ENCODE results near the gene MNAT1.
"Not testable (repeated sequence)": the region's sequence is repeated elsewhere in the genome, so short reads cannot be mapped to it uniquely, and the experiment has no call there.

MNAT1 gene

DNA sequence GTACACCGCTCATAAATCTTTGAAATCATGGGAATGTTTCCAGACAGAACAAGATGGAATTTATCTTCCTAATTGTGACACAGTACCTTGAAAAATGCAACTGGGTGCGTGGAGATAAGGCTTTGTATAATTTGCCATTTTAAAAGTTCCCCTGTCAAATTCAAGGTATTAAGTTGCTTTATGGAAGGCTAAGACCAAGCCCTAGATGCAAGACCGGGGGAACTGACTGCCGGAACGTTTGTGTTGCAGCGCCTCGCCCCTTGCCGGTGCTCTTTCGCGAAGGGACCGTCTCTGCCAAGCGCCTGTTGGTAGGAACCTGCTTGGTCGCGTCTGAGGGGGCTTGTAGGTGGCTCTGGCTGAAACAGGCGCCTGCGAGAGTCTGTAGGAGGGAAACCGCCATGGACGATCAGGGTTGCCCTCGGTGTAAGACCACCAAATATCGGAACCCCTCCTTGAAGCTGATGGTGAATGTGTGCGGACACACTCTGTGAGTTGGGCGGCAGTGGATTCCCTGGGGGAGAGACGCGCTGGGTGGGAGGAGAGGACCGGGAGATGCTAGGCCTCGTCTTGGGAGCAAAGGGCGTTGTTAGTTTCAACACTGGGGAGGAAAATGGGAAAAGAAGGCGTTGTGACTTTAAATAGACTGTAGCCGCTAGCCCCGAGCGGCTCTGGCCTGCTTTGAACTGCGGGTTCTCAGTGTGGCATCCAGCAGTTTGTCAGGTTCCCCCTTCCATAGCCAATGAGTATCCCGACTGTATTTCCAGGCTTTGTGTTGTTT lies at the start of gene MNAT1:
MNAT1 (plus strand) TSS at position 297 of the 778 bp plus-strand sequence; CDS start at position 399, 102 bp downstream.
- peak within 1 kb of the TSS; percentile 70 for H3K4me3 ChIP-seq (ENCODE audit: low read depth, low read length)
- peak; percentile 71 for DNase-seq (ENCODE audit: low read depth)

- DNase-seq (ENCODE audit: low read depth) = no peak
- H3K4me3 ChIP-seq (ENCODE audit: low read depth, low read length) = no peak overlapping the region
Observed at GRCh38 chr14:60686865-60687264, 47.7 kb upstream of the MNAT1 start.

DNA sequence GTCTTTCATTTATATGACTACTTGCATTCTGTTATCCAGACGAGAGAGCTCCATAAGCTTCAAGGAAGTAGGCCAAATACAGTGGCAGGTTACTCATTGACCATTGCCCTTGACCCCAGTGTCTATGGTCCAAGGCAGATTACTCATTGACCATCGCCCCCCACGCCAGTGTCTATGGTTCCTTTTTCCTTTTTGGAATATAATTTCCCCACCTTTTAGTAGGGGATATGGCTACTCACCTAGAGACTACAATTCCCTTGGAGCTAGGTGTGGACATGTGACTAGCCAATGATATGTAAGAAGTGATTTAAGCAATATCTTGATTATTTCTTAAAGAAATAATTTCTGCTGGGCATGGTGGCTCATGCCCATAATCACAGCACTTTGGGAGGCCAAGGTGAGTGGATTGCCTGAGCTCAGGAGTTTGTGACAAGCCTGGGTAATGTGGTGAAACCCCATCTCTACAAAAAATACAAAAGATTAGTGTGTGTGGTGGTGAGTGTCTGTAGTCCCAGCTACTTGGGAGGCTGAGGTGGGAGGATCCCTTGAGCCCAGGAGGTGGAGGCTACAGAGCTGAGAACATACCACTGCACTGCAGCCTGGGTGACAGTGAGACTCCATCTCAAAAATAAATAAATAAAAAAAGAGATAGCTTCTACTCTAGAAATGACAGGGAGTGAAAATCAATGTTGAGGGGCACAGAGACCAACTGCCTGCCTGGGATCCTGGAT lies 43.0 kb upstream of the MNAT1 start:
- H3K4me3 ChIP-seq (ENCODE audit: low read depth, low read length) = no peak overlapping the region
- DNase-seq (ENCODE audit: low read depth) = no peak

DNA sequence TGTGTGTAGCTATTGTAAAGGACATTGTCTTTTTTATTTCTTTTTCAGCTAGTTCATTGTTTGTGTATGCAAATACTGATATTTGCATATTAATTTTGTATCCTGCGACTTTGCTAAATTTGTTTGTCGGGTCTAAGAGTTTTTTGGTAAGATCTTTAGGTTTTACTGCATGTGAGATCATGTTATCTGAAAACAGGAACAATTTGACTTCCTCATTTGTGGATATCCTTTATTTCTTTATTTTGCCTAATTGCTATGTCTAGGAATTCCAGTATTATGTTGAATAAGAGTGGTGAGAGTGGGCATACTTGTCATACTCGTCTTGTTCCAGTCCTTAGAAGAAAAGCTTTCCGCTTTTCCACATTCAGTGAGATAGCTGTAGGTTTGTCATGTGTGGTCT lies 39.2 kb upstream of the MNAT1 start:
- no peak overlapping the region for H3K4me3 ChIP-seq (ENCODE audit: low read depth, low read length)
- DNase-seq (ENCODE audit: low read depth) = no peak

DNA sequence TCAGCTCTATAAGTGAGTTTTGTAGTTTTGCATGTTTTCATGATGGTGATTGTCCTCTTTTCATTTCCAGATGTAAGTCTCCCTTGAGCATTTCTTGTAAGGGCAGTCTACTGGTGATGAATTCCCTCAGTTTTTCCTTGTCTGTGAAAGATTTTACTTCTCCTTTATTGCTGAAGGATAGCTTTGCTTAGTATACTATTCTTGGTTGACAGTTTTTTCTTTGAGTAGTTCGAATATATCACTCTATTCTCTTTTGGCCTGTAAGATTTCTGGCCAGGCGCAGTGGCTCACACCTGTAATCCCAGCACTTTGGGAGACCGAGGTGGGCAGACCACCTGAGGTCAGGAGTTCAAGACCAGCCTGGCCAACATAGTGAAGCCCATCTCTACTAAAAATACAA lies 34.0 kb upstream of the MNAT1 start:
- DNase-seq (ENCODE audit: low read depth) = no peak
- no peak overlapping the region for H3K4me3 ChIP-seq (ENCODE audit: low read depth, low read length)

DNA sequence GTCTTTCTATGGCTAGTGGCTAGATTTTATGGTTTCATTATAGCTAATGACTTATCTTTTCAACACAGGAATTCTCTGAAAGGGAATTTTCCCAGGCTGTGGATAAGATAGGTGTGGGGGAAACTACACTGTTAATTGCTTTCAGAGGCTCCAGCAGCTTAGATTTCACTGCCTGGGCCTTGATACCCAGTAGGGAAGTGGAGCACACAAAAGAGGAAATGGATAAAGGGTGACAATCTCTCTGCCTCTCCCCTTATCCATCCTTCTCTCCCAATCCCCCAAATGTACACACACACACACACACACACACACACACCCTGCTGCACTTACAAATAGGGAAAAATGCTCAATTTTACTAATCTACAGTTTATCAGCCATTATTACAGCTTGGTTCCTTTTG lies 29.5 kb upstream of the MNAT1 start:
- DNase-seq (ENCODE audit: low read depth) = no peak
- H3K4me3 ChIP-seq (ENCODE audit: low read depth, low read length) = no peak overlapping the region

GRCh38 chr14:60707858-60708257 lies 26.7 kb upstream of the MNAT1 start:
- DNase-seq (ENCODE audit: low read depth) = no peak
- no peak overlapping the region for H3K4me3 ChIP-seq (ENCODE audit: low read depth, low read length)

GRCh38 chr14:60710494-60710893 lies 24.1 kb upstream of the MNAT1 start:
- DNase-seq (ENCODE audit: low read depth) = no peak
- no peak overlapping the region for H3K4me3 ChIP-seq (ENCODE audit: low read depth, low read length)

- no peak overlapping the region for H3K4me3 ChIP-seq (ENCODE audit: low read depth, low read length)
- DNase-seq (ENCODE audit: low read depth) = no peak
Observed at GRCh38 chr14:60713513-60713912, 21.0 kb upstream of the MNAT1 start.

GRCh38 chr14:60720391-60720790 lies 14.2 kb upstream of the MNAT1 start:
- peak overlapping the region; percentile 78 for H3K4me3 ChIP-seq (ENCODE audit: low read depth, low read length)
- no peak for DNase-seq (ENCODE audit: low read depth)

DNA sequence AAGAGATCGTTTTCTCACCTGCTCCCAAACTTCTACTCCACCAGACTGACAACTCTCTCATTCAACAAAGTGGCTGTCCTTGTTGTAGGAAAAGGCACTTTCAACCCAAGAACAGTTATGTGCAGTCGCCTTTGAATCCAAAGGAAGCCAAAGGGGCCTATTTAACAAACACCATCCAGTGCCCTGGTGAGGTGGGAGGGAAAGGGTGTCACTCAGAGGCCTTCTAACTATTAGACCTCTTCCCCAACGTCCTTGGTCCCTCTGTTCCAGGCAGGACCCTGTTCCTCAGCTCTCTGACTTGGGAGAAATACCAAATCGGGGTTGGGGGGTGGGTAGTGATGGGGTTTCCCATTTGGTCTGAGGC lies 13.6 kb upstream of the MNAT1 start:
- no peak for DNase-seq (ENCODE audit: low read depth)
- H3K4me3 ChIP-seq (ENCODE audit: low read depth, low read length) = peak overlapping the region; percentile 78

DNA sequence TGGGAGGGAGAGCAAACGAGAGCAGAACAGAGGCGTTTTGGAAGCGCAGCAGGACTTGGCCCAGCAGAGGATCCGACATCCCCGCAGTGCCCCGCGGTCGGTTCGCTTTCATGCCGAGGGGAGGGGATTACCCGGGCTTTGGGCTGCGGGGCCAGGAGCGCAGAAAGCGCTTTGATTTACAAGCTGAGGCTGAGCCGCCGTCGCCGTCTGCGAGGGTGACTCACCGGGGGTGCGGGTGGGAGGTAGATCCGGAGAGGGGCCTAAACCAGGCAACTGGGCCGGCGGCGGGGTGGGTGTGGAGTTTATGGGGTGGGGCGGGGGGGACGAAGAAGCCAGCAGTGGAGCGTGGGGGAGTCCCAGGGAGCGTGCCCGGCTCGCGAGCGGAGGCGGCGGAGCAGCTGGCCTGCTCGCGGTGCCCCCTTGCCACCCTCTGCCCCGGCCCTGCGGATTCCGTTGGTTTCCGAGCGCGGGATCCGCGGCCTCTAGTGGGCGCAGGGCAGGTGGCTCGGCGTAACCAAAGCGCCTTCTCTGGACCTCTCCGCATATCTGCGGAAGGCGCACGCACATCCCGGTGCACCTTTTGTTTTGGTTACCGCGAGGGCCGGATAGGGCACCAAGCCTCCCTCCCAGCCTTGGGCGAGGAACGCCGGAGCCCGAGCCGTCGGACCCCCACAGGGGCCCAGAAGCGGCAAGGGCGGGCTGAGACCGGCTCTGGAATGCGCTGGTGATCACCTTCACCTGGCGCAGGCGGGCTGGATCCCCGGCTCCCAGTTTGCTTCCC lies 13.0 kb upstream of the MNAT1 start:
- H3K4me3 ChIP-seq (ENCODE audit: low read depth, low read length) = peak overlapping the region; percentile 78
- DNase-seq (ENCODE audit: low read depth) = peak; percentile 54

DNA sequence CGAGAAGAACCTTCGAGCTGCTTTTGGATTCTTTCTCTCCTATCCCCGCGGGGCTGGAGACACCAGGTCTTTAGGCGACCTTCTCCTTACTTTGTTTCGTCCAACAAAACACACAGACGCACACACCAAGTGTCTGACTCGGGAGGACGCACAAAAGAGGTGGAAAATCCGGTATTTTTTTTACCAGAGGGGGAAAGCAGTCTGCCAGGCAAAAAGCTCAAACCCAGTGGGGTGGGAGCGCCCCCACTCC lies 12.5 kb upstream of the MNAT1 start:
- DNase-seq (ENCODE audit: low read depth) = no peak

DNA sequence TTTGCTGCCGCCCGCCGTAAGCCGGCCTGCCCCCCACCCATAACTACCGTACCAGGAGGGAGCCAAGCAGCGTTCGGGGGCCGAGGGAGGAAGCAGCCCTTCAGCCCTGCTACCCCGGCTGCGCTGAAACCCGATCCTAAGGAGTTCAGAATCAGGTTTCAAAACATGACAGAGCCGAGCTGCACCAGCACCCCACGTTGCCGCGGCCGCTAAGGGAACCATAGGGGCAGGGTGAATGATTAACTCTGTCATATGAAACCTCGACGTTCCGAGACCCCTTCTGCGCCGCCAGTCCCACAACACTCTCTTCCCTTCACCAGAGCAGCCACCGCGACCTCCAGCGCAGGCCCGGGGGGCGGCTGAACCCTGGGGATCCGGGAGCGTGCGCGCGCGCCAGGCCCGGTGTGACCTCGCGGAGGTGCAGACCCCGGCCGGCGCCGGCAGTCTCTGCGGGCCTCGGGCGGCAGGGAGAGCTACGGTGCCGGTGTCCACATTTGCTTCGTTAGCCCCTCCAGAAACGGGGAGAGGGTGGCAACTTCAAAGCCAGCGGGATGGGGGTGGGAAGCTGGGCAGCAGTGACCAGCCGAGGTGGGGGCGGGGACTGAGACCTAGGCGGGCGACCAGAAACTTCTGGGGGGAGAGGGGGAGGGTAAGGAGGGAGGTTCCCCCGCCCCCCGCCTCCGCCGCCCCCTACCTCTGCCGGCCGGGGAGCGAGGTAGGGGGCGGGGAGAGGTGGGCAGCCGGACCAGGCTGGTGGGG lies 12.0 kb upstream of the MNAT1 start:
- peak overlapping the region; percentile 78 for H3K4me3 ChIP-seq (ENCODE audit: low read depth, low read length)
- DNase-seq (ENCODE audit: low read depth) = peak; percentile 35

More for the DNA sequence above, 12.5 kb upstream of the MNAT1 start:
- H3K4me3 ChIP-seq (ENCODE audit: low read depth, low read length) = peak overlapping the region; percentile 78

DNA sequence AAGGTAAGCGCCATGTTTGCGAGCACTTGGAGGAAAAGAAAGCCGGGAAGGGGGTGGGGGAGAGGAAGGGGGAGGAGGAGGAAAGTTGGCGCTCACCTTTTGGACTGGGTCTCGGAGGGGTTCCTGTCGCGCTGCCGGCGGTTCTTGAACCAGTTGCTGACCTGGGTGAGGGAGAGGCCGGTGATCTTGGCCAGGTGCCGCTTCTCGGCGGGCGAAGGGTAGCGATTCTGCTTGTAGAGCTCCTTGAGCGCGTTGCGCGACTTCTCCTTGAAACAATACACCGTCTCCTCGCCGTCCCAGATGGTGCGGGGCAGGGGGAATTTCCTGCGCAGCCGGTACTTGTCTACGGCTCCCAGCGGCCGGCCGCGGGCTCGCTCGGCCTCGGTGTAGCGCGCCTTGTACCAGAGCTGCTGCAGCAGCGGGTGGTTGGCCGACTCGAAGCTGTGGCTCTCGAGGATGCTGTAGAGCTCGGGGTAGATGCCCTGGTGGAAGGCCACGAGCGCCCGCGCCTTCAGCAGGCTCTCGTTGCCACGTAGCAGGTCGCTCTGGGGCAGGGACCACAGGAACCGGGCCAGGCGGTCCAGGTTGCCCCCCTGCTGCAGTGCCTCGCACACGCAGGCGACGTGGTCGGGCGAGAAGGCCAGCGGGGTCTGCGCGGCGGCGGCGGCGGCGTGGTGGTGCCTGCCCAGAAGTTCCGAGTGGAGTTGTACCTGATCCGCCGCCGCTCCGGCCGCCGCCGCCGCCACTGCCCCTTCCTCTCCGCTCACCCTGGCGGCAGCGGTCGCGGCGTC lies 11.2 kb upstream of the MNAT1 start:
- DNase-seq (ENCODE audit: low read depth) = peak; percentile 22
- H3K4me3 ChIP-seq (ENCODE audit: low read depth, low read length) = peak overlapping the region; percentile 78

GRCh38 chr14:60723907-60724618 lies 10.5 kb upstream of the MNAT1 start, which contains the start of gene SIX4:
SIX4 (minus strand) TSS chr14:60724351; CDS start chr14:60724074, 277 bp downstream.
- peak; percentile 70 for DNase-seq (ENCODE audit: low read depth)
- peak within 1 kb of the TSS; percentile 78 for H3K4me3 ChIP-seq (ENCODE audit: low read depth, low read length)

- not testable (repeated sequence) for DNase-seq (ENCODE audit: low read depth); H3K4me3 ChIP-seq (ENCODE audit: low read depth, low read length)
Observed at GRCh38 chr14:60731291-60731690, 3.3 kb upstream of the MNAT1 start.

DNA sequence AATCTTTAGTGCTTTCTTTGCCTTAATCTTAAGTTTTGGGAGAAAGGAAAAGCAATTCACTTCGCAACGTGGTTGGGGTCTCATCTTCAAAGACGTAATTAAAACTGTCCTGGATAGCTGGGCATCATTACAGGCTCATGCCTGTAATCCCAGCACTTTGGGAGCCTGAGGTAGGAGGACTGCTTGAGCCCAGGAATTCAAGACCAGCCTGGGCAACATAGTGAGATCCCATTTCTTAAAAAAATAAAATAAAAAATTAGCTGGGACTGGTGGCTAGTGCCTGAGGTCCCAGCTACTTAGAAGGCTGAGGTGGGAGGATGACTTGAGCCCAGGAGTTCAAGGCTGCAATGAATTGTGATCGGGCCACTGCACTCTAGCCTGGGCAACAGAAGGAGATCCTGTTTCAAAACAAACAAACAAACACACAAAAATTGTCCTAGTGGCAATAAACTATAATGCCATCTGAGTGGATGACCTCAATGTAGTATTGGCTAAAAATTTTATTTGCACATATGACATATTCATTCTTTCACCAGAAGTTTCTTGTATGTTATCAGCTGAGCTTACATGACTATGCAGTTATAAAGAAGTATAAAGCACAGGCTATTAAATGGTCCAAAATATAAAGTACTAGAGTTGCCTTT lies 1.6 kb upstream of the MNAT1 start:
- H3K4me3 ChIP-seq (ENCODE audit: low read depth, low read length) = no peak overlapping the region
- DNase-seq (ENCODE audit: low read depth) = no peak

Measured in skeletal muscle cell (primary cell).